Muscle of leg (tissue), 16 donors: ENCODE measurements around the gene RAP1A. TPM values are rescaled to one million over a fixed set of nuclear protein-coding genes. Genes with fewer than 3 reads are reported as not detected.

Experiments used
- DNase-seq: peaks from one replicate; pipeline ENCODE4 v3.0.0; 2013
- H3K27ac ChIP-seq: one replicate; pipeline ENCODE4 v1.5.1; 2013; ENCODE audit warnings: mild to moderate bottlenecking, low read length, control low read depth
- H3K27me3 ChIP-seq: one replicate; pipeline ENCODE4 v1.6.1; 2013; ENCODE audit warnings: low read length; ENCODE audit not compliant: control insufficient read depth, insufficient read depth
- H3K36me3 ChIP-seq: one replicate; pipeline ENCODE4 v1.6.1; 2013; ENCODE audit warnings: low read length; ENCODE audit not compliant: control insufficient read depth, insufficient read depth
- H3K4me1 ChIP-seq: one replicate; pipeline ENCODE4 v1.6.1; 2013; ENCODE audit warnings: low read length; ENCODE audit not compliant: control insufficient read depth, insufficient read depth
- H3K4me3 ChIP-seq: one replicate; pipeline ENCODE4 v1.5.1; 2013; ENCODE audit warnings: low read length, control low read depth
- H3K9me3 ChIP-seq: replicated peaks from 2 replicates; pipeline ENCODE4 v1.6.1; 2013; ENCODE audit warnings: low read depth, low read length; ENCODE audit not compliant: control insufficient read depth
- WGBS: methylation state at CpG from one replicate; pipeline ENCODE4 v1.1.5; 2013; ENCODE audit warnings: missing lambda C conversion rate; ENCODE audit not compliant: insufficient coverage; 5-methylcytosine and 5-hydroxymethylcytosine counted together
- long read RNA-seq, 11 donors: transcript quantifications; one replicate each; lab custom pipeline, GENCODE V29; 2026
- polyA plus RNA-seq, 8 donors: library from polyadenylated mRNA; unstranded; fragments of 120-200 nt; gene quantifications; one replicate each; pipeline versions ENCODE4 v1.2.1 to v1.2.3, GENCODE V29; 2013; ENCODE audit warnings: inconsistent platforms in 1 of 8, low replicate concordance in 1 of 8; ENCODE audit not compliant: insufficient read length in 8 of 8, insufficient read depth in 1 of 8
- total RNA-seq: library from RNA; stranded (reverse); fragments of 120-200 nt; gene quantifications from one replicate; pipeline ENCODE4 v1.2.4, GENCODE V29; 2013

Gene RAP1A
- total RNA-seq (19.6 TPM), polyA plus RNA-seq (10 to 100 TPM; 41.0 to 59.3 (median 51.2) TPM)
- long read RNA-seq, donor 1, full-length matches to known transcripts = 9 of 23 reads
- long read RNA-seq, donor 1, partial matches to known transcripts = 14 of 23 reads
- long read RNA-seq, donor 1, other reads (novel, unspliced or antisense) = 0 of 23 reads
- long read RNA-seq, donor 2, full-length matches to known transcripts = 4 of 4 reads
- long read RNA-seq, donor 2, partial matches to known transcripts = 0 of 4 reads
- long read RNA-seq, donor 2, other reads (novel, unspliced or antisense) = 0 of 4 reads
- long read RNA-seq, donor 3, full-length matches to known transcripts = 22 of 41 reads
- long read RNA-seq, donor 3, partial matches to known transcripts = 19 of 41 reads
- long read RNA-seq, donor 3, other reads (novel, unspliced or antisense) = 0 of 41 reads
- long read RNA-seq, donor 4, full-length matches to known transcripts = 16 of 22 reads
- long read RNA-seq, donor 4, partial matches to known transcripts = 6 of 22 reads
- long read RNA-seq, donor 4, other reads (novel, unspliced or antisense) = 0 of 22 reads
- long read RNA-seq, donor 5, full-length matches to known transcripts = 61 of 118 reads
- long read RNA-seq, donor 5, partial matches to known transcripts = 57 of 118 reads
- long read RNA-seq, donor 5, other reads (novel, unspliced or antisense) = 0 of 118 reads
- long read RNA-seq, donor 6, full-length matches to known transcripts = 22 of 69 reads
- long read RNA-seq, donor 6, partial matches to known transcripts = 47 of 69 reads
- long read RNA-seq, donor 6, other reads (novel, unspliced or antisense) = 0 of 69 reads
- long read RNA-seq, donor 7, full-length matches to known transcripts = 25 of 41 reads
- long read RNA-seq, donor 7, partial matches to known transcripts = 16 of 41 reads
- long read RNA-seq, donor 7, other reads (novel, unspliced or antisense) = 0 of 41 reads
- long read RNA-seq, donor 8, full-length matches to known transcripts = 20 of 25 reads
- long read RNA-seq, donor 8, partial matches to known transcripts = 5 of 25 reads
- long read RNA-seq, donor 8, other reads (novel, unspliced or antisense) = 0 of 25 reads
- long read RNA-seq, donor 9, full-length matches to known transcripts = 15 of 24 reads
- long read RNA-seq, donor 9, partial matches to known transcripts = 9 of 24 reads
- long read RNA-seq, donor 9, other reads (novel, unspliced or antisense) = 0 of 24 reads
- long read RNA-seq, donor 10, full-length matches to known transcripts = 35 of 59 reads
- long read RNA-seq, donor 10, partial matches to known transcripts = 24 of 59 reads
- long read RNA-seq, donor 10, other reads (novel, unspliced or antisense) = 0 of 59 reads
- long read RNA-seq, donor 11, full-length matches to known transcripts = 17 of 33 reads
- long read RNA-seq, donor 11, partial matches to known transcripts = 16 of 33 reads
- long read RNA-seq, donor 11, other reads (novel, unspliced or antisense) = 0 of 33 reads

DNA sequence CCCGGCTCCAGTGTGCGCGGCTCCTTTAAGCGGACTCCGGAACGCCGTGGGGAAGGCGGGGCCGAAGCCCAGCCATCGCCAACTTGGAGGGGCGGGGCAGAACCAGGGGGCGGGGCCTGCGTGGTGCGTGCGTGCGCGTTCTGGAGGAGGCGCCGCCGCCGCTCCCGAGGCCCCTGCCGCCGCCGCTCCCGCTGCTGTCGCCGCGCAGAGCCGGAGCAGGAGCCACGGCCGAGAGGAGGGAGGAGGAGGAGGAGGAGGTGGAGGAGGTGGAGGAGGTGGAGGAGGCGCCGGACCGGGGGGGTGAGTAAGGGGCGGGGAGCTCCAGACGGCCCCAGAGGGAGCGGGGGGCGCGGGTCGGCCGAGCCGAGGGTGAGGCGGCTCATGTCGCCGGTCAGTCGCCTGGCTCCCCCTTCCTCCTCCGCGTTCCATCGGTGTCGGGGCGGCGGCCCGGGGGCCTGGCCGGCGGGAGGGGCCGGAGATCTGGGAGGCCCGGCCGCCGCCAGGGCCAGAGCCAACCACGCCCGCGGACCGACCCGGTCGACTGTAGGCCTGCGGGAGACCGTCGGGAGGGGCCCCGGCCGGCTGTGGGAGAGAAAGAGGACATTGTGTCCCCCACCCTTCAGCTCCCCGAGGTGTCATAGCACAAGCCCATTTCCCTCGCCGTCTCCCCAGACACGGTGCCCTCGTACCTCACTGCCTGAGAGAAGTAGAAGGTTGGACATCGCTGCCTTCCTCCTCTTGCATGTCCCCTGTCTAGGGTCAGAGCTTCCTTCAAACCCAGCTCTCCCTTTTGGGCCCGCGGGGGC lies at the start of gene RAP1A:
TSS of gene RAP1A (plus strand) at position 155 of the 806 bp plus-strand sequence. CDS start 71,572 bp downstream, outside the sequence.
- Histone ChIP-seq H3K27me3 (no peaks in the 10 kb centered on the region), H3K4me1 (peaks cover 10% of the 10 kb centered on the region)

DNA sequence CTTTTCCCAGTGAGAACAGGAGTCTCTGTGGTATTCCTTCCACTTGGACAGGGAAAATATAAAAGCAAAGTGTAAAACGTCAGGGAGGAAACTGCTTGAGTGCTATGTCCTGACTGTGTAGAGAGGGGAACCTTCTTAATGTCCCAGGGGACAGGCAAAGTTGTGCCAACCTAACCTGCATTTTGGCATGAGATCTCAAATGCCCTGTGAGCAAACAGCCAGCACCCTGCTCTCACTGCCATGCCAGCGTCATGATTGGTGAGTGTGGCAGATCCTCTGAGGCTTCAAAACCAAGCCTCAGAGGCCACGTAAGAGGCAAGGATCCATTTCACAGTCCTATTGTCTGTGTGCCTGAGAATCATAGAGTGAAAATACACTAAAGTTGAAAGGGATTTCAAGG lies 49.7 kb upstream of the RAP1A start:
- Histone ChIP-seq H3K9me3 (no peaks in the 10 kb centered on the region), H3K4me1 (peaks cover 4% of the 10 kb centered on the region), H3K27ac (no peak overlapping the region), H3K36me3 (no peaks in the 10 kb centered on the region), H3K4me3 (no peak overlapping the region), H3K27me3 (no peaks in the 10 kb centered on the region)
- WGBS = 77% methylated on average over 2 of the region's 3 CpGs
- DNase-seq = no peak

More for the DNA sequence above, at the start of gene RAP1A:
- WGBS = under 1% methylated on average over 48 of the region's 79 CpGs
- H3K27ac ChIP-seq = peak within 1 kb of the TSS; percentile 89
- no peaks in the 10 kb centered on the region for H3K36me3 ChIP-seq
- DNase-seq = peak; percentile 97
- H3K9me3 ChIP-seq = no peaks in the 10 kb centered on the region
- H3K4me3 ChIP-seq = peak within 1 kb of the TSS; percentile 78

DNA sequence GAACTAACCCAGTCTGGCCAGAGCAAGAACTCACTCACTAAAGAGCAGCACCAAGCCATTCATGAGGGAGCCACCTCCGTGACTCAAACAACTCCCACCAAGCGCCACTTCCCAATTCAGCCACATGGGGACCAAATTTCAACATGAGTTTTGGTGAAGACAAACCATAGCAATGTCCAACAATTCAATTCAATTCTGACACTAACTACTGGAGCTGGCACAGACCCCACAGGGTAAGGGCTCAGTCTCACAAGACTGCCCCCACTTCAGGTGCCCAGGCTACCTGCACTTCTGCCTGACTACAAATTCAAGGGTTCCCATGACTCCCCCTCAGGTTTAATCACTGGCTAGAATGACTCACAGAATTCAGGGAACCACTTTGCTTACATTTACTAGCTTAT lies 48.8 kb upstream of the RAP1A start:
- DNase-seq = no peak
- 72% methylated on average over 2 of the region's 2 CpGs for WGBS
- Histone ChIP-seq H3K36me3 (no peaks in the 10 kb centered on the region), H3K4me3 (no peak overlapping the region), H3K9me3 (no peaks in the 10 kb centered on the region), H3K27me3 (no peaks in the 10 kb centered on the region), H3K4me1 (peaks cover 4% of the 10 kb centered on the region), H3K27ac (no peak overlapping the region)

DNA sequence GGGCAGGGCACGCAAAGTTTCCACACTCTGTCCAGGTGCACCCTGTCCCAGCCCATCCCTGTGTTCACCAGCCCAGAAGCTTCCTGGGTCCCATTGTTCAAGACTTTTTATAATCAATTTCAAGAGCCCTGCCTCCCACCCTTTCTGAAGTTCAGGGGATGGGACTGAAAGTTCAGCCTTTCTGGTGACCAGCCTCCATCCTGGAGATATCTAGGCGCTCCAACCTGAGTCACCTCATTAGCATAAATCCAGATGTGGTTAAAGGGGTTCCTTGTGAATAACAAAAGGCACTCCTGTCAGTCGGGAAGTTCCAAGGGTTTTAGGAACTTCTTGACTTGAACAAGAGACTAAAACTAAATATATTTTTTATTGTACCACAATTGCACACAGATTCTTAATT lies 48.4 kb upstream of the RAP1A start:
- DNase-seq = no peak
- no peaks in the 10 kb centered on the region for H3K27me3 ChIP-seq
- no peak overlapping the region for H3K4me3 ChIP-seq
- WGBS = no CpG with 5 or more reads among the region's 3 CpGs
- H3K36me3 ChIP-seq = no peaks in the 10 kb centered on the region
- H3K4me1 ChIP-seq = peaks cover 4% of the 10 kb centered on the region
- no peak overlapping the region for H3K27ac ChIP-seq
- no peaks in the 10 kb centered on the region for H3K9me3 ChIP-seq

DNA sequence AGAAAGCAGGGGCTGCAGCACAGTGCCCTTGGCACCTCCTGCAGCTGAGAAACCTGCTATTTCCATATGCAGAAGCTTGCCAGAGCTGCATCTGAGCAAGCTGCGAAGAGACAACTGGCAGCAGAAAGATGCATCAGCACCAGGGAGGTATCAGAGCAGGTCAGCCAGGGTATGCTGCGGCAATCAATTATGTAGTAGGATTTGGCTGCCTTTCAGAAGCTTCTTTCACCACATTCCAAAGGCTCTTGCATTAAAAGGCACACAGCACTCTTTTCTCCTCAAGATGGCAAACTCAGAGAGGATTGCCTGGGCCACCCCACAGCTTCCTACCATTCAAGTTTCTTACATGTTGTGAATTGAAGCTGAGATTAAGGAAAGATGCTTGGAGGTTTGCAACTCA lies 47.6 kb upstream of the RAP1A start:
- WGBS = no CpG with 5 or more reads among the region's 2 CpGs
- H3K36me3 ChIP-seq = no peaks in the 10 kb centered on the region
- DNase-seq = peak; percentile 59

DNA sequence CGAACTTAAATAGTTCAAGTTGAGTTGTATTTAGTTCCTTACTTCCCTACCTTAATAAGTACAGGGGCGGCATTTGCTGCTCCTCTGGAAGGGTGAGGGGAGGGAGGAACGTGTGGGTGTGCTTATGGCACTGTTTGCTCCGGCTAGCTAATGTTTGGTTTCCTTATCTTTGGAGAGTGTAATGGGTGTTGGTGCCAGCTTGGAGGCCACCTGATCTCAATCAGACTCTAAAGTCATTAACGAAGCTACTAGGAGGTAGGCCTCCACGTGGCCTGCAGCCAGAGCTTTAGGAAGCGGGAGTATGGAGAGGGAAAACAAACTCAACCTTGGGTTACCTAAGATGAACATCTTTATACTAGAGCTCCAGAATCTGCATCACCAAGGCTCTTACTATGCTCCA lies 43.0 kb upstream of the RAP1A start:
- no peaks in the 10 kb centered on the region for H3K9me3 ChIP-seq
- DNase-seq = no peak
- H3K36me3 ChIP-seq = no peaks in the 10 kb centered on the region
- H3K27me3 ChIP-seq = no peaks in the 10 kb centered on the region
- H3K4me1 ChIP-seq = peaks cover 4% of the 10 kb centered on the region
- H3K27ac ChIP-seq = no peak overlapping the region
- WGBS = no CpG with 5 or more reads among the region's 7 CpGs
- no peak overlapping the region for H3K4me3 ChIP-seq

More for the DNA sequence above, 47.6 kb upstream of the RAP1A start:
- Histone ChIP-seq H3K4me1 (peaks cover 4% of the 10 kb centered on the region), H3K27ac (no peak overlapping the region), H3K9me3 (no peaks in the 10 kb centered on the region), H3K4me3 (no peak overlapping the region), H3K27me3 (no peaks in the 10 kb centered on the region)

DNA sequence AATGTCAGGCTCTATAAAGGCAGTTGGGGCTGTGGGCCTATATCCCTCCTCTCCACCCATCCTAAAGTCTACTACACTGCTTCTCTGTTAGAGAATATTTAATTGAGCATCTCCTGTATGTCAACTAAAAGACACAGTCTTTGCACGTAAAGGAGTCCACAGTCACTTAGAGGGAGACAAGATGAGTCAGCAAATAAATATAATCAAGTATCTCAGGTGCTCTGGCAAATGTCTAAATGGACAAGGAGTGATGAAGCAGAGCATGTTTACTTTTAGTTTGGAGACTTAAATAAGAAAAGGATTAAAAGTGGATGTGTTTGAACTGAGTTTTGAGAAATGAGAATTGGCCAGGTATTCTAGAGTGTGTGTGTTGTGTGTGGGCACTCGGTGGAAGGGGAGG lies 41.8 kb upstream of the RAP1A start:
- 100% methylated on average over 1 of the region's 2 CpGs for WGBS
- Histone ChIP-seq H3K27me3 (no peaks in the 10 kb centered on the region), H3K4me1 (no peaks in the 10 kb centered on the region), H3K9me3 (no peaks in the 10 kb centered on the region), H3K36me3 (no peaks in the 10 kb centered on the region), H3K4me3 (no peak overlapping the region), H3K27ac (no peak overlapping the region)
- DNase-seq = no peak

DNA sequence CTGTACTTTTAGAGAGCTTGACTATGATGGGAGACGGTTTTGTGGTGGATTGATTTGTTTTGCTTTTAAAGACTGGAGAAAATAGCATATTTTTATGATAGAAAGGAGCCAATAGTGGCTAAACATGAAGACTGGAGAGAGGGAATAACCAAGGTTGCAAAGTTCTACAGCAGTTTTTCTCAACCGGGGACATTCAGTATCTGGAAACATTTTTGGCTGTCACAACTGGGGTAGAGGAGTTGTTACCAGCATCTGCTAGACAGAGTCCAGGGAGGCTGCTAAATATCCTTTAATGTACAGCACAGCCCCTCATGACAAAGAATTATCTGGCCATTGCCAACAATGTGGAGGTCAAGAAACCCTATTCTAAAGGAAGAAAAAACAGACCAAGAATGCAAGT lies 38.4 kb upstream of the RAP1A start:
- H3K27me3 ChIP-seq = no peaks in the 10 kb centered on the region
- WGBS = 18% methylated on average over 1 of the region's 2 CpGs

DNA sequence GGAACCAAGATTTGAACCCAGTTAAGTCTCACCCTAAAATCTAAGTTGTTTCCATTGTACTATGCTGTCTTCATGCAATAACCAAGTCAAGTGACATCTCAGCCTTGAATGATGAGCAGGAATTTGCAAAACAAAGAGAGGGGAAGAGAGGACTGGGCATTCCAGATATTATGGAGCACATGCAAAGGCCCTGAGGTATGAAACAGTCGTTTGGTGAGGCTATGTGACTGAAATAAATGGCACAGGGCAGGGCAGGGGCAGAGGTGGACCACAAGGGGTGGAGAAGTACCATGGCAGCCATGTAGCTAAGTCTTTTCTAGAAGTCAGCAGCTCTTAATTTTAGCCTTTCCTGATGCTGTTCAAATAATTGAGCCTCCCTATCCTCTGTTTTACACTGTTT lies 37.6 kb upstream of the RAP1A start:
- Histone ChIP-seq H3K36me3 (no peaks in the 10 kb centered on the region), H3K27me3 (peaks cover 2% of the 10 kb centered on the region), H3K9me3 (no peaks in the 10 kb centered on the region), H3K4me3 (no peak overlapping the region), H3K4me1 (no peaks in the 10 kb centered on the region), H3K27ac (no peak overlapping the region)
- 80% methylated on average over 1 of the region's 1 CpG for WGBS
- no peak for DNase-seq

More for the DNA sequence above, 38.4 kb upstream of the RAP1A start:
- no peak for DNase-seq
- no peak overlapping the region for H3K4me3 ChIP-seq
- H3K36me3 ChIP-seq = no peaks in the 10 kb centered on the region
- H3K9me3 ChIP-seq = no peaks in the 10 kb centered on the region
- no peaks in the 10 kb centered on the region for H3K4me1 ChIP-seq
- no peak overlapping the region for H3K27ac ChIP-seq
